GM18505 (cell line): ENCODE measurements around the gene CDK6.

Source experiments
- ATAC-seq: cut with Tn5 transposase; IDR thresholded peaks from one replicate; pipeline ENCODE4 v1.9.1; 2021; ENCODE audit not compliant: unreplicated experiment
- POLR2A ChIP-seq: IDR thresholded peaks from 4 replicates; pipeline ENCODE4 v1.6.1; 2011; ENCODE audit warnings: borderline replicate concordance; ENCODE audit not compliant: insufficient read depth, insufficient read length; ENCODE audit errors: extremely low read depth

The CDK6 gene

DNA sequence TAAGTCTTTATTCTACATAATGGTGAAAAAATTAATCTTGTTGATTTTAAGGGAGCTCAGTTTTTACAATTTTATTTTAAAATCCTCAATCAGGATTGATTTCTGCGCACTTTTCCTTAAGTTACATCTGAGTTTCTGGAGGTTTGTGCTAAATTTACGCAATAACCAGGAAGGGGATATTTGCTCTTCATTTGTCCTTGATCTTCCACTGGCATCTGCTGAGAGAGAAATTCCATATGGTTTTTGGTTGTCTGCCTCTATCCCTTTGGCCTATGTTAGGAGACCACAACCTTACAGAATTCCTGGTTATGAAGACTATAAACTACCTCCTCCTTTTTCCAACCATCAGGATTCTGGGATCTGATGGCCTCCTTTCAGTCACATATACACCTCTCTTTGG lies 20.1 kb upstream of the CDK6 start:
- TF ChIP-seq POLR2A, result no peak
- ATAC-seq, result no peak

DNA sequence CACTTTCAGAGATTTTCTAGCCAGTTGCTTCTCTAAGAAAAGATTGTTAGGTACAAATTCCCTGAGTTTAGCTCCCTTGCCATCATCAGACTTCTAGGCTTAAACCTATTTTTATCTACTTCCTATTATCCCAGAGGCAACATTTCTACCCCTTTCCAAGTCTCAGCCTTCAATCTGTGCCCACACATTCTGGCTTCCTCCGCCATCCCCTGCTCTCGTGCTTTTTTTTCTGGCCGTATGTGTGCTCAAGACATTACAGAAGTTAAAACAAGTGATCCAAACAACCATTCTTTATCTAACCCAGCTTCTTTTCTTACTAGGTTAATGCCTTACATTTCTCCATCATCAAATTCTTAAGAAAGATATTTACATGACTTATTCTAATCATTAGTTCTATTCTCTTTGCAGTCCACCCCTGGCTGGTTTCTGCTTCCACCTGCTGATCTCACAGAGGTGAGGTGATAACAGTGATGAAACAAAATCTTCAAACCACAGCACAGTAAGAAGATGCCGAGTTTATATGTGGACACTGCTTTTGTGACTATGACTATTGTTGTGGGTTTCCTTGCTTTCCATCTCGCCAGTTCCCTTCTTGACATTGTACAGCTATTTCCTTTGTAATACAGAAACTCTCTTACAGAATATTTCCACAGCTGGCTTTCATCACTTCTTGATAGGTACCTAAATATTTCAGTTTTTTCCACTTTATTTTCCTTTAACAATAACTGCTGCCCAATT lies 18.3 kb upstream of the CDK6 start:
- no peak for ATAC-seq
- no peak for TF ChIP-seq POLR2A

DNA sequence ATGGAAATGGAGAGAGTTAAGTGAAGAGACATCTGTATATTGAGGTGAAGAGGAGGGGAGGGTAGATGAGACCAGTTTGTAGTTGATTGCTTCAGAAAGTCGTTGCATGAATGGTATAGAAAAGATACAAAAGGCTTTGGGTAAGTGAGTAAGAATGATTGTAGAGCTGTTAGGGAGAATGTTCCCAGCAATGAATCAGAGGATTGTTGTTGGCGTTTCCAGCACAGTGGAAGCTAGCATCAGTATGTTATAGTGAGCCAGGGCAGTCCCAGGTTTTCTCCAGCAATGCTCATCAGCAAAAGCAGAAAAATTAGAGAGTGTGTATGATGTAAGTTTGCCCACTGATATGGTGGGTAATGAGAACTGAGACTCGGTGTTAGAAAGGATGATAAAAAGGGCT lies 15.4 kb upstream of the CDK6 start:
- ATAC-seq, result no peak
- no peak for TF ChIP-seq POLR2A

DNA sequence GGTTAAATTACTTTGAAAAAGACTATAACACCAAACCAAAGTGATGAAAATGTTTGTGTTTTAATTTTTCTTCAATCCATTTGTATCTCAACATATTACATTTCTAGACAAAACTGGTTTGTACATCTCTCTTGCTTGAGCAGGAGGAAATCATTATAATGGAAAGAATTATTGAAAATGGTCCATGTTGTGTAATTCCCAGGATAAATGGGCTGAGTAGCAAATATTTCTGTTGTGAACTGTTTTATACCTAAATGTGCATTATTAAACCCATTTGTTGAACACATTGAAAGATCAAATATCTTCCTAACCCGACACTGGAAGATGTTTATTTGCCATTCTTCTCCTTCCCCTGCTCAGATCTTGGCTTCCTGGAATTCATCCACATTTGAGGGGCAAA lies 14.1 kb upstream of the CDK6 start:
- TF ChIP-seq POLR2A, result no peak
- no peak for ATAC-seq

DNA sequence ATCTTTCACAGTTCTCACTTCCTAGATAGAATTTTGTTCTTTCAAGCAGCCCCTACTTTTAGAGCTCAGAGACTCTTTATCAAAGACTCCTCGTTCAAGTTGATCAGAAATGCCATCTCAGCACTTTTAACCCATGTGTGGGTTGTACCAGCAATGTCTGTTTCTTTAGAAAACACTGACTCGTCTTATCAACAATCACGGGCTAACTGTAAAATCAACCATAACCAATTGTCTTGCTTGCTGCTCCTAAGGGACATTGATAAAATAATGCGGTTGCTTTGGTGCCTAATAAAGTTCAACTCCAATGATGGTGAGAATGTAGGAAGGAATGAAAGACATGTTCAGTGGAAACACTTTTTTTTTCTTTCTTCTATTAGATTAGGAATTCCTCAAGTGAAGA lies 12.9 kb upstream of the CDK6 start:
- ATAC-seq, result no peak
- no peak for TF ChIP-seq POLR2A

DNA sequence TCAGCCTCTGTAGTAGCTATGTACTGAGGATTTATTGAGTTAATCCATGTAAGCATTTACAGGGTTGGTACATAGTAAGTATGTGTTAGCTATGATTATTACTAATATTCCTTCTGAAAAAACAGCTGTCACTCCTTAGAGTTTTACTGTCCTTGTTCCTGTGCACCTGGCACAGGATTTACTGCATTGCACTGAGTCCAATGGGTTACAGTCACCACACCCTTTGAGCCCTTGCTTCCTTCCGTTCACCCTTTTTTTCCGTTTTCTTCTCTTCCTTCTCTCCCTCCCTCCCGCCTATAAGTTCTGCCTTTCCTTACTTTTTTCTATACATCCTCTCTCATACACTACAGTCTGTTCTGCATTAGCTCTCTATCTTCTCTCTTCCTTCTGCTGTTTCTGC lies 12.5 kb upstream of the CDK6 start:
- TF ChIP-seq POLR2A, result no peak
- ATAC-seq, result no peak

DNA sequence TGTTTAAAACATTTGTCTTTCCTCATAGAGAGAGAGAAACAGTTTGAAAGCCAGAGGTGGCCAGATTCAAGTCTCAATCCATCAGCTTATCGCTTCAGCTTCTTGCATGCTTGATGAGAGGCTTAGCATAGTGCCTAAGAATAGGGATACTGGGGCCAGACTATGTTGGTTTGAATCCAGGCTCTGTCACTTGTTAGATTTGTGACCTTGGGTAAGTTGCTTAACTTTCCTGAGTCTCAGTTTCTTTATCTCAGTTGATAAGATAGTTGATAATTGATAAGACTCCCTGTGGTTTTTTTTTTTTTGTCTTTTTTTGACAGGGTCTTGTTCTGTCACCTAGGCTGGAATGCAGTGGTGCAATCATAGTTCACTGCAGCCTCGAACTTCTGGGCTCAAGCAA lies 12.1 kb upstream of the CDK6 start:
- no peak for ATAC-seq
- TF ChIP-seq POLR2A, result no peak

DNA sequence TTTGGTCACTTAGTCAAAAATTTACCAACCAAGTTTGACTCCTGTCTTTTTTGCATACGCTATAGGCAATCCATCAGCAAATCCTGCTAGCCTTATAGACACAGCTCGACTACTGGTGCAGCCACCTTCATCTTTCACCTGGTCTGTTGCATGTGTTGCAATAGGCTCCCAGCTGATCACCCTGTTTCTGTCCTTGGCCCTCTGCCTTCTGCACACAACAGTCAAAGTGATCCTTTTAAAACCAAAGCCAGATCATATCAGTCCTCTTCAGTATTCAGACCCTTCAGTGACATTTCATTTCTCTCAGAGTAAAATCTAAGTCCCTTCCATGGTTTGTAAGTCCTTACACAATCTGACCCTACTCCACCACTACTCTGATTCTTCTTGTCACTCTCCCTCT lies 10.9 kb upstream of the CDK6 start:
- no peak for TF ChIP-seq POLR2A
- ATAC-seq, result no peak

DNA sequence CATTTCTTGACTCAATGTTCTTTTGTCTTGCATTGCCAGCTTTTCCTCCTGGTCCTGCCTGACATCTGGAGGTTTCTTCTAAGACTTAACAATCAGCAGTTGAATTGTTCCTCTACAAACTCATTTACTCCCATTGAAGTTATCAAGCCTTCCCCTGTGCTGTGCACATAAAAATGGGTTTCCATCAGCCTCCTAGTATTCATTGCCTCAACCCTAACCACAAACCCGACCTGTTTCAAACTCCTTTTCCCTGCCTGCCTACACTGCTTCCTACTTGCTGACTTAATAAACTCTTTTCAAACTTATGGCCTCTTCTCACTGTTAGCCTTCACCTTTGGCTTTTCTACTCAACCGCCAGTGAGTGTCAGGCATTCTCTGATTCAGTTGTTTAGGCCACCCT lies 9.4 kb upstream of the CDK6 start:
- TF ChIP-seq POLR2A, result no peak
- ATAC-seq, result no peak

DNA sequence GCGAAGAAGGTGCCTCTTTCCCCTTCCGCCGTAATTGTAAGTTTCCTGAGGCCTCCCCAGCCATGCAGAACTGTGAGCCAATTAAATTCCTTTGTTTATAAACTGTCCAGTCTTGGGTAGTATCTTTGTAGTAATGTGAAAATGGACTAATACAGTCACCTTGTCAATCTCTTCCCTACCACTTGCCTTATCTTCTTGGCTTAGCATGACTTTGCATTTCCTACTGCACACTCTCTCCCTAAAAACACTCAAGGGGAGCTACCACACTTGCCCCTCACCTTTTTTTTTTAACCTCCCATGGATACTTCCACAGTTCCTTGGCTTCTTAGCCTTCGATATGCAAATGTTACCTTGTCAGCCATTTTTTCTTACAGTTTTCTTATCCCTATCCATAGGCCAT lies 7.4 kb upstream of the CDK6 start:
- no peak for TF ChIP-seq POLR2A
- ATAC-seq, result no peak

DNA sequence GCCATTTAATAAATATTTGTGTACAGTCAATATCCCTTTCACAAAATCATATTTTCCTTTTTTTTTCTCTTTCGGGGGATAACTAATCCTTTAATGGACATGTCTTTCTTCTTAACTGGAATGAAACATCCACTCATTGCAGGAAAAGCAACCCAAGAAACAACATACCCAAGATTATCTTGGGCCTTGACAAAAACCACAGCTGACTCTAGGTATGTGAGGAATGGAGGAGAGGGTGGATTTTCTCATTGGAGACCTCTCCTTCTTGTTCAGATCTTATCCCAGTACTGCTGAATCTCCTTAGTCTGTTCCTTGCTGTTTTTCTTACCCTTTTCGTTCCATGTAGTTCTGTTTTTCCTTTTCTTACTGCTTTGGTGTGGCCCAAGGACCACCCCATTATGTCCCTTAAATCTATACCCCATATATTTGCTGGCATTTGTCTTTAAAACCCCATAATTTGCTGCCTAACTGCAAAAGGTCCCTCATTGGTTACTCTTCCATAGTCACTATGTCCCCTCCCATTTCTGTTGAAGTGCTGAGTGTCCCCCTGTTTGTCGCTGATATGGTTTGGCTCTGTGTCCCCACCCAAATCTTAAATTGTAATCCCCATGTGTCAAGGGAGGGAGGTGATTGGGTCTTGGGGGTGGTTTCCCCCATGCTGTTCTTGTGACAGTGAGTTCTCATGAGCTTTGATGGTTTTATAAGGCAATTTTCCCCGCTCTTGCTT lies 6.8 kb upstream of the CDK6 start:
- no peak for TF ChIP-seq POLR2A
- no peak for ATAC-seq

DNA sequence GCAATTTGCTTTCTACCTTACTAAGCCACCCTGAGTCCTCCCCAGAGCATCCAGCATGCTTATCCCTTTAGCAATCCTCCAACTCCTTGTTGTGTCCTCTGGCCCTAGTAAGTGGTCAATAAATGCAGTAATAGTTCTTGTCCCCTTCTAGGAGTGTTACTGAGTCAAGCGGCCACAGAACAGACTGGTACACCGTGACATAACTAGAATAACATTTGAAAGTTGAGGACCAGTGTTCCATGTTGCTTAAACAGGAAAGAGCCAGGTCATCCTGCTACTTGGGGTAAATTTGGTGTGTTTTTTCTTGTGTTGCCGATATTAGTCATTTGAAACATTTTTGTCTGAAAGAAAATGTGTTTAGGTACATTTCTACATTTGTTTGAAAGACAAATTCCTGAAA lies 4.8 kb upstream of the CDK6 start:
- ATAC-seq, result no peak
- TF ChIP-seq POLR2A, result no peak

DNA sequence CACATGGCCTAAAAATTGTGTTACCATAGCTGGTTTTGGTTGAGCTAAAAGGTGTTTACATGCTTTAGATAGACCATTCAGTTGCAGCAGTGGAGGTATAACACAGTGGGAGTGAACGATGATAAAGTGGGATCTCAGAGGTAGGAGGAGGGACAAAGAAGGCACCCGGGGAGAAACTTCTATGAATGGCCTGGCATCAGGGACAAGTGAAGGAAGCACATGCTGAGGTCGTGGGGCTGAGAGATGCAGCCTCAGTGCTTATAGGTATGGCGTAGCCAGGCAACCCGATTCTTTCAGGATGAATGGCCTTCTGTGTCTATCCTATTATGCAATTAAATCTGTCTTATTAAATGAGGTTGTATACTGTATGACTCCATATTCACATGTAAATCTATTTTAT lies 3.9 kb upstream of the CDK6 start:
- no peak for ATAC-seq
- TF ChIP-seq POLR2A, result no peak

DNA sequence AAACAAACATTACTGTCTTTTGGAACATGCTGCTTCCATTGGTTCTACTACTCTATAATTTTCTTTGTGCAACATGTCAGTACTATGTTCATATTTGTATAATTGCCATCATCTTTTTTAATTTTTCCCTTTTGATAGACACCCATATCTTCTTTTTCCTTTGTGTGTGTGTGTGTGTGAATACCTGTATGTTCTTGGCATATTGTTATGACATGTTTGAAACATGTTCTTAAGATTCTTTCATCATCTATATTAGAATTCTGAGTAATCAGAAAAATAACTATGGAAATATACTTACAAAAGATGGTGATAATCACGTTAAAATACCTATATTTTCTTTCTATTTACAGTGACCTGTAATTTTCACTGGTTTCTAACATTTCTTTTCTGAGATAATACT lies 3.5 kb upstream of the CDK6 start:
- TF ChIP-seq POLR2A, result no peak
- no peak for ATAC-seq
